Renal cortex interstitium (tissue), 11 donors: ENCODE results near the gene BARHL1. TPM values are rescaled to one million over a fixed set of nuclear protein-coding genes. Genes with fewer than 3 reads are reported as not detected.

ENCODE experiments used
- DNase-seq, 11 donors: peaks; one replicate each; pipeline ENCODE4 v3.0.0-alpha.2; 2013; ENCODE audit warnings: low read depth in 9 of 11, low spot score in 4 of 11; ENCODE audit errors: extremely low read depth in 1 of 11
- polyA plus RNA-seq, 3 donors: library from polyadenylated mRNA; unstranded; fragments of 120-200 nt; gene quantifications; one replicate each; pipeline ENCODE4 v1.2.1, GENCODE V29; 2013; ENCODE audit not compliant: insufficient read length in 3 of 3

Gene BARHL1
- polyA plus RNA-seq, 3 donors = not detected

GRCh38 chr9:132583584-132584304 lies 1.3 kb downstream of the BARHL1 start:
- no peak for DNase-seq

DNA sequence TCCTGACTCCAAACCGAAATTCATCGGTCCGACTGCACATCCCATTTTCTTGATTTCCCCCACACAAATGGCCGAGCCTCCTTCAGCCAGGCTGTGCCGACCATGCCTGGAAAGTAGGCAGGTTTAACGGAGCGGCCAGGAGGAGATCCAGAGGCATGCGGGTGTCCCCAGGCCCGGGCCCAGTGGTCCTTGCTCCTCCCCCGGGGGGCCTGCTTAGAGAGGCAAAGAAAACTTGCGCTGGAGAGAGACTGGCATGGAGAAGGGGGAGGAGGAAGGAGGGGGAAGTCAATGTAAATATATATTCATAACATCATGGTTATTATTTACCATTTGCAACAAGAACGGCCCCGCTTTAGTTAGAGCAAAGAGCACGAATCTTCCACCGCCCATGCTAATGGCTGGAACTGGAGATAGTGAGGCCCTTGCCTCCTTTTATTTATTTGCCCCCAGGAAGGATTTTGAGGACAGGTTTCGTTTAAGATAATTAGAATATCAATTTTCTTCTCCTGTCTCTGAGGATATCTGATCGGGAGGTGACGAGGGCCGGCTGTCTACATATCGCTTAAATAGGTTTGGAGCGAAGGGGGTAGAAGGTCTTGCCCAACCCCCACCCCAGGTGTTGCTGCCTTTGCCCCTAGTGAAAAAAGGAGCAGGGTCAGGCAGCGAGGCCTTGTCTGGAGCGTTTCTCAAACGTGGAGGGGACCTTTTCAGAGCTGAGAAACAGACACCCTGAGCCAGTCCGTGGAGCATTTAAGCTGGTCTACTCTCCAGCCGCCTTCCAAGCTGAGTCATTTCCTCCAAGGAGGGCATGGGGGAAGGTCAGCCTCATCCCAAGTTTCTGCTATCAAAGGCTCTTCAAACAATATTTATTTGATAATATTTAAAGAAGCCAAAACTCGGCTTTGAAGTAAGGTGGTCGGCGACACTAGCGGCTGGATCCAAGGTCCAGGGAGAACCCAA lies 2.5 kb downstream of the BARHL1 start:
- DNase-seq = no peak

GRCh38 chr9:132585954-132586829 lies 3.8 kb downstream of the BARHL1 start:
- no peak for DNase-seq

DNA sequence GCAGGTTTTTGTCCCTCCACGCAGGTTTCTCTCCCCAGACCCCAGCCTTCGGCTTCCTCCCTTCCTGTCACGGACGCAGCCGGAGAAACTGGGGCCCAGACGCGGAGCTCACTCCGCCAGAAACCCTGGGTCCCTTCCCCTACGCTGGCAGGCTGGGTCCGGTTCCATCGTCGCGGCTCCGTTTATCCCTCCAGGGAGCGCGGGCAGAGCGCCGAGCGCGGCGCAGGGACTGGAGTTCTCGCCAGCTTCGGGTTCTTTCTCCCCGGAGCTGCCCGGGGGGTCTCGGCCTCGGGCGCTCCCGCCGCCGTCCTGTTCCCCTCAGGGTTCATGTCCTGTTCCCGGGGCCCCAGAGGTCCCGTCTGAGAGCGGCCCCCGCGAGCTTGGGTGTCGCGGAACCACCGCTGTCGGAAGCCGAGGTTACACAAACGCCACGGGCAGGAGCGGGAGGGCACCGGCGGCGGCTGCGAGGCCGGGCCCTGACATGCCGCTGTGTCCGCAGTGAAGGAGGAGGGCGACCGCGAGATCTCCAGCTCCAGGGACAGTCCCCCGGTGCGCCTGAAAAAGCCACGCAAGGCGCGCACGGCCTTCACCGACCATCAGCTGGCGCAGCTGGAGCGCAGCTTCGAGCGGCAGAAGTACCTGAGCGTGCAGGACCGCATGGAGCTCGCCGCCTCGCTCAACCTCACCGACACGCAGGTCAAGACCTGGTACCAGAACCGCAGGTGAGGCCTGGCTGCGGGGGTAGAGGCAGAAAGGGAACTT lies 4.6 kb downstream of the BARHL1 start:
- DNase-seq = no peak

DNA sequence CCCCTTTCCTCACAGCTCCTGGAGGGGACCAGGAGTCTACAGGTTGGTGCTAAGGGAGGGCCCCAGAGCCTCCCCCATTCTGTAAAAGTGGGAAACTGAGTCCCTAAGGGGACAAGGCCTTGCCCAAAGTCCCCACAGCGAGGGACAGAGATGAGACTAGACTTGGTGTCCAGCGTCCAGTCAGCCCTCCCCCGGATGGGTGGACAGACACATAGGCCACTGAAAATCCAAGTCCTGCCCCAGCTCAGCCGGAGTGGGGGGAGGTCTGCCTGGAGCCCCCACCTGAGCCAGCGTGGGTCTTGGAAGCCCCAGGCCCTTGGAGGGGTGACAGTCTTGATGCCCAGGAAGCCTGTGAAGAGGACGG lies 5.2 kb downstream of the BARHL1 start:
- no peak for DNase-seq

GRCh38 chr9:132588098-132588497 lies 5.7 kb downstream of the BARHL1 start:
- DNase-seq = no peak

- no peak for DNase-seq
Observed at GRCh38 chr9:132588501-132589147, 6.2 kb downstream of the BARHL1 start.

- no peak for DNase-seq
Observed at GRCh38 chr9:132589148-132590036, 7.0 kb downstream of the BARHL1 start.

GRCh38 chr9:132590037-132590317 lies 7.6 kb downstream of the BARHL1 start:
- no peak for DNase-seq

- no peak for DNase-seq
Observed at GRCh38 chr9:132590318-132591182, 8.1 kb downstream of the BARHL1 start.

DNA sequence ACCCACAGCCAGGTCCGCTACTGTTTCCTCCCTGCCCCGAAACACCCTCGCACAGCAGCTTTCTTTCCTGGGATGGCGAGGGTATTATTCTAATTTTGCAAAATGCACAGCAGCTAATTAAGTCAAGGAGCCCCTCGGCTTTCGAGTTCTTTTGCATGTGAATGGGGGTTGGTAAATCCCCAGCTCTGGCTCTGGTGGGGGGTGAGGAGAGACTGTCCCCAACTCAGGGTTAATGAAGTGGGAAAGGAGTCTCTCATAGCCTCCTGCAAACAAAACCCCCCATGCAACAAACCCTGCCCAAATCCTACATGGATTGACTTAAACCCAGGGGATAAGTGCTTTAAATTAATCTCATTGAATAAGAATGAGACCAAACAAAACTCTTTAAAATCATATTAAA lies 8.8 kb downstream of the BARHL1 start:
- DNase-seq = no peak

DNA sequence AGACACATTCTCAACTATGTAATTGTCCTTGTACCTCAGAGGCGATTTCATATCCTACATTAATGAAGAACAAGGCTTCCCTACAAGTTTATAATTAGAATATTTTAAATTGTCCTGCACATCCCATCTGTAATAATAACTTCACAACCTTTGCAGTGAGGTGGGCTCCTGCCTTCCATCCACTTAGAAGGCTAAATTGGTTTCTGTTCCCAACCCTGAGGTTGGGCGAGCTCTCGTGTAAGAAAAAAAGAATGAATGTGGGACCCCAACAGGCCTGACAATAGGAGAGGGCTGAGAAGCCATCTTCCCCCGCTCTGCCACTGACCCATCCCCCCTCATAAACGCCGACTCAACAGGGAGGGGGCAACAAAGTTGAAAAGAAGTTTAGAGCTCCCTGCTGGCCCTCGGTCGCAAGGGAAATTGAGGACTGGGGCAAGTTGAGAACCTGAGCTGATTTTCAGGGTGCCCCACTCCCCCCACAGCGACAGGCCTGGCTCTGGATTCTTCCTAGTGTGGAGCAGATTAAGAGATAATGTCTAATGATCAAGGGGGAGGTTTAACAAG lies 9.4 kb downstream of the BARHL1 start:
- DNase-seq = no peak

- DNase-seq = no peak
Observed at GRCh38 chr9:132592451-132592850, 10.0 kb downstream of the BARHL1 start.

DNA sequence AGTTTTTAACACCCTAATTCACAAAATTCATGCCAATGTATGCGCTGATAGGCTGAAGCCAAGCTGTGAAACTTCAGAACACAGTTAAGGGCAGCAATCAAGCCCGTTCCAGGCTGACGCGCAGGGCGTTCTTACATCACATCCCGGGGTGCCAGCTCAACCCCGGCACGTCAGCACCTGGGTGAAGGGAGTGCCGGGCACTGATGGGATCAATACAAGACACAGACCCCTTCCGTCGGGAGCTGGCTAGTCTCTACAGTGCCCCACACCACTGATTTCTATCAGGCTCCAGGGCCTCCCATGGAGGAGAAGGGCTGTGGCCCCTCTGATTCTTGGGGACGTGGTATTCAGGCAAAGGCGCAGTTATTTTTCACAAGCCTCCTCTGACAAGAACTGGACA lies 12.0 kb downstream of the BARHL1 start:
- no peak for DNase-seq

GRCh38 chr9:132595319-132595718 lies 12.9 kb downstream of the BARHL1 start:
- DNase-seq = no peak

DNA sequence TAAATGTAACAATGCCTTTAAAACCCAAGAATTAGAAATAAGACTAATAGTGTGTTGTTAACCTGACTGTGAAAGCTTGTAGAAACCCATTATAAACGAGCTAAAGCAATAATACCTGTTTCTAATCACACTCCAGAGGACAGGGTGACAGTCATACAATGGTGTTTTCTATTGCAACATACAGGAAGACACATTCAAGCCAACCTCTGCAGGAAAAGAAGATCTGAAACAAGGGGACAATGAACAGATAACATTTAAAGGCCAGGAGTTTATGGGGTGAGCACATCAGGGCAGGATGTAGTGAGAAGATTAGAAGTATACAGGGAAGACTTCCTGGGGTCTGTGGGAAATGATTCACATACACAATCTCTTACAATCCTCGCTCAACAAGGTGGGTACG lies 13.8 kb downstream of the BARHL1 start:
- no peak for DNase-seq
